K562 (cell line): Measurements from ENCODE around the gene MOG. TPM values are rescaled to one million over a fixed set of nuclear protein-coding genes. Genes with fewer than 3 reads are reported as not detected.

ENCODE experiments used
- ARHGAP35 ChIP-seq: fragments of 450-650 bp; IDR thresholded peaks from 2 replicates; pipeline ENCODE4 v1.6.1; 2018; ENCODE audit not compliant: partially characterized antibody
- ARID4B ChIP-seq: sonication (generic); formaldehyde crosslinking; IDR thresholded peaks from 2 replicates; pipeline ENCODE4 v1.8.0; 2022; ENCODE audit warnings: mild to moderate bottlenecking, missing genetic modification reagents
- BRF1 ChIP-seq: IDR thresholded peaks from 3 replicates; pipeline ENCODE4 v1.6.1; 2011; ENCODE audit warnings: borderline replicate concordance, mild to moderate bottlenecking; ENCODE audit not compliant: insufficient read length; ENCODE audit errors: extremely low read depth
- CBX1 ChIP-seq: sonication (generic); IDR thresholded peaks from 2 replicates; pipeline ENCODE4 v1.6.1; 2016; ENCODE audit warnings: antibody characterized with exemption, low read depth, mild to moderate bottlenecking
- CBX2 ChIP-seq: fragments of 200-600 bp; sonication (generic); IDR thresholded peaks from one replicate; pipeline ENCODE4 v1.6.1; 2012; ENCODE audit warnings: mild to moderate bottlenecking, low read length, inconsistent platforms; ENCODE audit not compliant: insufficient read depth, poor library complexity, severe bottlenecking
- CHD1 ChIP-seq: fragments of 200-600 bp; sonication (generic); IDR thresholded peaks from one replicate; pipeline ENCODE4 v1.6.1; 2012; ENCODE audit warnings: mild to moderate bottlenecking, moderate library complexity, low read length, inconsistent platforms
- ETS2 ChIP-seq: IDR thresholded peaks from 2 replicates; pipeline ENCODE4 v1.6.1; 2016; ENCODE audit warnings: borderline replicate concordance, missing genetic modification characterization, mild to moderate bottlenecking, moderate library complexity, missing compliant biosample characterization; ENCODE audit not compliant: poor library complexity, severe bottlenecking
- FOXK1 ChIP-seq: sonication (generic); formaldehyde crosslinking; IDR thresholded peaks from 2 replicates; pipeline ENCODE4 v1.8.0; 2022; ENCODE audit warnings: missing genetic modification reagents, mild to moderate bottlenecking, borderline replicate concordance
- HMG20A ChIP-seq: fragments of 450-650 bp; formaldehyde crosslinking; conservative IDR thresholded peaks from 2 replicates; pipeline ENCODE4 v1.4.0; 2020; ENCODE audit warnings: mild to moderate bottlenecking, mixed read lengths
- KDM1A ChIP-seq, 2 experiments: fragments of 450-650 bp; IDR thresholded peaks; 2 replicates each; pipeline ENCODE4 v1.6.1; 2016; ENCODE audit warnings: mild to moderate bottlenecking in 2 of 2
- MBD2 ChIP-seq: sonication (generic); IDR thresholded peaks from 2 replicates; pipeline ENCODE4 v1.6.1; 2016; ENCODE audit warnings: low read depth, borderline replicate concordance
- MTA3 ChIP-seq: fragments of 450-650 bp; formaldehyde crosslinking; IDR thresholded peaks from 2 replicates; pipeline ENCODE4 v1.6.1; 2017; ENCODE audit warnings: mild to moderate bottlenecking, borderline replicate concordance
- NFE2 ChIP-seq: IDR thresholded peaks from 2 replicates; pipeline ENCODE4 v1.6.1; 2014; ENCODE audit warnings: antibody characterized with exemption, low read depth
- POU5F1 ChIP-seq: fragments of 150-350 bp; IDR thresholded peaks from 2 replicates; pipeline ENCODE4 v1.6.1; 2014; ENCODE audit warnings: borderline replicate concordance, low read length, low read depth, mild to moderate bottlenecking; ENCODE audit not compliant: partially characterized antibody
- PPARD ChIP-seq: fragments of 250-450 bp; sonication (Bioruptor Pico); IDR thresholded peaks from 2 replicates; pipeline ENCODE4 v1.8.0; 2022; ENCODE audit warnings: inconsistent platforms, mild to moderate bottlenecking, moderate library complexity
- SRSF1 ChIP-seq: fragments of 200-400 bp; formaldehyde crosslinking; IDR thresholded peaks from 2 replicates; pipeline ENCODE4 v1.6.1; 2017; ENCODE audit warnings: mild to moderate bottlenecking, low read depth, low read length, moderate library complexity
- YBX1 ChIP-seq: fragments of 450-650 bp; IDR thresholded peaks from 2 replicates; pipeline ENCODE4 v1.7.1; 2016; ENCODE audit warnings: mild to moderate bottlenecking
- ZBTB7A ChIP-seq: IDR thresholded peaks from 2 replicates; pipeline ENCODE4 v1.6.1; 2011; ENCODE audit warnings: low read depth, mild to moderate bottlenecking, low read length, moderate library complexity, borderline replicate concordance; ENCODE audit not compliant: control insufficient read depth
- ZC3H11A ChIP-seq: IDR thresholded peaks from 2 replicates; pipeline ENCODE4 v1.6.1; 2012; ENCODE audit warnings: low read depth, low read length, improper control_type of control experiment
- ZFPM2 ChIP-seq: fragments of 250-450 bp; sonication (Bioruptor Pico); IDR thresholded peaks from 2 replicates; pipeline ENCODE4 v1.5.1; 2022; ENCODE audit warnings: mild to moderate bottlenecking
- ZNF384 ChIP-seq: IDR thresholded peaks from 2 replicates; pipeline ENCODE4 v1.6.1; 2012; ENCODE audit warnings: low read depth, low read length, improper control_type of control experiment
- polyA plus RNA-seq, 8 experiments: library from polyadenylated mRNA; depleted of rRNA in 4 of 8; stranded (reverse) in 5 of 8; unstranded in 3 of 8; fragments of >200 nt; fragmentation: Nextera tagmentation in 2 of 8; fragmentation: Illumina TruSeq in 1 of 8; extraction: Ambion mirVana in 2 of 8; extraction: Trizol in 1 of 8; gene quantifications; 2 replicates each; pipeline versions ENCODE4 v1.2.1 to v1.2.3, GENCODE V29; 2011 to 2014; ENCODE audit warnings: inconsistent platforms in 1 of 8, missing spikeins in 1 of 8
- total RNA-seq, 7 experiments: library from RNA; depleted of rRNA in 6 of 7; stranded (reverse); fragments of >200 nt in 6 of 7; fragmentation: Illumina TruSeq in 2 of 7; extraction: Trizol in 2 of 7; gene quantifications; 2 replicates each; pipeline versions ENCODE4 v1.2.1 to v1.2.3, GENCODE V29; 2011 to 2021; ENCODE audit warnings: low replicate concordance in 1 of 7
- TF ChIP-seq, protein P1 (sequence below): fragments of 250-450 bp; sonication (Bioruptor Pico); IDR thresholded peaks from 2 replicates; pipeline ENCODE4 v1.4.0; 2020; ENCODE audit warnings: mild to moderate bottlenecking, moderate library complexity

The MOG gene
- total and polyA plus RNA-seq, 9 of the 15 experiments (the other 6 are each of a cell fraction or from before 2014, with no cell fraction given) = not detected

- no peak for TF ChIP-seq POU5F1
- no peak for TF ChIP-seq CBX2
- TF ChIP-seq NFE2 = no peak
- TF ChIP-seq, protein P1, sequence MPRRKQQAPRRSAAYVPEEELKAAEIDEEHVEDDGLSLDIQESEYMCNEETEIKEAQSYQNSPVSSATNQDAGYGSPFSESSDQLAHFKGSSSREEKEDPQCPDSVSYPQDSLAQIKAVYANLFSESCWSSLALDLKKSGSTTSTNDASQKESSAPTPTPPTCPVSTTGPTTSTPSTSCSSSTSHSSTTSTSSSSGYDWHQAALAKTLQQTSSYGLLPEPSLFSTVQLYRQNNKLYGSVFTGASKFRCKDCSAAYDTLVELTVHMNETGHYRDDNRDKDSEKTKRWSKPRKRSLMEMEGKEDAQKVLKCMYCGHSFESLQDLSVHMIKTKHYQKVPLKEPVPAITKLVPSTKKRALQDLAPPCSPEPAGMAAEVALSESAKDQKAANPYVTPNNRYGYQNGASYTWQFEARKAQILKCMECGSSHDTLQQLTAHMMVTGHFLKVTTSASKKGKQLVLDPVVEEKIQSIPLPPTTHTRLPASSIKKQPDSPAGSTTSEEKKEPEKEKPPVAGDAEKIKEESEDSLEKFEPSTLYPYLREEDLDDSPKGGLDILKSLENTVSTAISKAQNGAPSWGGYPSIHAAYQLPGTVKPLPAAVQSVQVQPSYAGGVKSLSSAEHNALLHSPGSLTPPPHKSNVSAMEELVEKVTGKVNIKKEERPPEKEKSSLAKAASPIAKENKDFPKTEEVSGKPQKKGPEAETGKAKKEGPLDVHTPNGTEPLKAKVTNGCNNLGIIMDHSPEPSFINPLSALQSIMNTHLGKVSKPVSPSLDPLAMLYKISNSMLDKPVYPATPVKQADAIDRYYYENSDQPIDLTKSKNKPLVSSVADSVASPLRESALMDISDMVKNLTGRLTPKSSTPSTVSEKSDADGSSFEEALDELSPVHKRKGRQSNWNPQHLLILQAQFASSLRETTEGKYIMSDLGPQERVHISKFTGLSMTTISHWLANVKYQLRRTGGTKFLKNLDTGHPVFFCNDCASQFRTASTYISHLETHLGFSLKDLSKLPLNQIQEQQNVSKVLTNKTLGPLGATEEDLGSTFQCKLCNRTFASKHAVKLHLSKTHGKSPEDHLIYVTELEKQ (CRISPR knock-in tag) = no peak
- no peak for TF ChIP-seq ARHGAP35
- no peak for TF ChIP-seq MBD2
- no peak for TF ChIP-seq CBX1
- TF ChIP-seq BRF1 = no peak
- 0 out of 2 replicates have a peak, but pooled peaks have one; percentile 65 for TF ChIP-seq ZBTB7A
- peak; percentile 59; the same call in 1 of the 2 replicates for TF ChIP-seq MTA3
- no peak for TF ChIP-seq ZFPM2 (CRISPR knock-in tag)
- no peak for TF ChIP-seq ARID4B (CRISPR knock-in tag)
- no peak for TF ChIP-seq ETS2 (tag)
- no peak for TF ChIP-seq FOXK1 (CRISPR knock-in tag)
- no peak for TF ChIP-seq ZC3H11A
- peak in 1 of 2 experiments; percentile 4; a peak in 1 of 4 replicates for TF ChIP-seq KDM1A (IDR thresholded peaks at IDR 0.05)
- no peak for TF ChIP-seq SRSF1
- no peak for TF ChIP-seq YBX1
- TF ChIP-seq PPARD (CRISPR knock-in tag) = no peak
- no peak for TF ChIP-seq CHD1
- TF ChIP-seq HMG20A (CRISPR knock-in tag) = no peak
- no peak for TF ChIP-seq ZNF384
These were observed 25.6 kb upstream of the MOG start (continued) for GRCh38 chr6:29631209-29631810.
